Vagina (tissue), 2 donors: ENCODE data around the gene NAAA. TPM values are rescaled to one million over a fixed set of nuclear protein-coding genes. Genes with fewer than 3 reads are reported as not detected.

Experiments
- DNase-seq, 2 donors: peaks; one replicate each; pipeline ENCODE4 v3.0.0-alpha.2; 2017; ENCODE audit errors: extremely low spot score in 2 of 2
- H3K27ac ChIP-seq: fragments of 200-600 bp; sonication (generic); one replicate; pipeline ENCODE4 v1.5.1; 2019
- H3K27me3 ChIP-seq: fragments of 200-600 bp; sonication (generic); one replicate; pipeline ENCODE4 v1.5.1; 2019
- H3K36me3 ChIP-seq, 2 donors: fragments of 200-600 bp; sonication (generic); one replicate each; pipeline ENCODE4 v1.5.1; 2017 to 2019
- H3K4me1 ChIP-seq: fragments of 200-600 bp; sonication (generic); one replicate; pipeline ENCODE4 v1.5.1; 2019
- H3K4me3 ChIP-seq, 2 donors: fragments of 200-600 bp; sonication (generic); 1 replicate in 1 of 2; 2 replicates in 1 of 2; pipeline ENCODE4 v1.5.1; 2016 to 2019
- H3K9me3 ChIP-seq: fragments of 200-600 bp; sonication (generic); one replicate; pipeline ENCODE4 v1.5.1; 2019
- CTCF ChIP-seq, 3 experiments: fragments of 450-650 bp in 2 of 3; fragments of 200-600 bp in 1 of 3; sonication (generic) in 1 of 3; IDR thresholded peaks; one replicate each; pipeline ENCODE4 v1.5.1; 2017 to 2019; ENCODE audit warnings: antibody characterized with exemption in 3 of 3, mild to moderate bottlenecking in 2 of 3, moderate library complexity in 2 of 3
- POLR2A ChIP-seq, 2 donors: fragments of 450-650 bp; IDR thresholded peaks; one replicate each; pipeline ENCODE4 v1.6.1; 2017; ENCODE audit warnings: antibody characterized with exemption in 2 of 2, mild to moderate bottlenecking in 2 of 2, moderate library complexity in 2 of 2
- POLR2AphosphoS5 ChIP-seq, 2 donors: sonication (generic); formaldehyde crosslinking; IDR thresholded peaks; one replicate each; pipeline ENCODE4 v1.9.0; 2017; ENCODE audit warnings: antibody characterized with exemption in 2 of 2, mild to moderate bottlenecking in 2 of 2, low read depth in 1 of 2; ENCODE audit not compliant: insufficient read depth in 1 of 2
- intact Hi-C: fragments of 100-400 bp; cut with DNase I; formaldehyde crosslinking; loops from one replicate; pipeline ENCODE4 v1.15.1; 2023
- total RNA-seq: library from RNA; depleted of rRNA; stranded (reverse); fragments of >200 nt; gene quantifications from one replicate; pipeline ENCODE4 v1.2.3, GENCODE V29; 2016

The NAAA gene
- total RNA-seq = 110 TPM

- no peaks in the 10 kb centered on the region for H3K27me3 ChIP-seq
- peak within 1 kb of the TSS; percentile 78 for H3K27ac ChIP-seq
- peak within 1 kb of the TSS; percentile 79 to 87 for H3K4me3 ChIP-seq
- H3K36me3 ChIP-seq = no peaks in the 10 kb centered on the region
- peaks cover 9% of the 10 kb centered on the region for H3K4me1 ChIP-seq
- H3K9me3 ChIP-seq = no peaks in the 10 kb centered on the region
- DNase-seq = no peak
- TF ChIP-seq CTCF (IDR thresholded peaks at IDR 0.05) = no peak
- peak in 1 of 2 donors; percentile 45 for TF ChIP-seq POLR2AphosphoS5 (IDR thresholded peaks at IDR 0.05; ENCODE audit: insufficient read depth in 1 of 2, low read depth in 1 of 2)
- peak in 1 of 2 donors; percentile 31 for TF ChIP-seq POLR2A (IDR thresholded peaks at IDR 0.05)
- intact Hi-C loops = no loop called here
Measured at GRCh38 chr4:75940692-75941253, at the start of gene NAAA. TSS of gene NAAA (minus strand) at chr4:75941013. CDS start at chr4:75940949, 64 bp downstream.

GRCh38 chr4:75989846-75990528 lies 49.2 kb upstream of the NAAA start:
- intact Hi-C loops = no loop called here
- no peaks in the 10 kb centered on the region for H3K27me3 ChIP-seq
- TF ChIP-seq POLR2A (IDR thresholded peaks at IDR 0.05) (no peak), CTCF (IDR thresholded peaks at IDR 0.05) (no peak), POLR2AphosphoS5 (IDR thresholded peaks at IDR 0.05; ENCODE audit: insufficient read depth in 1 of 2, low read depth in 1 of 2) (no peak)
- no peaks in the 10 kb centered on the region for H3K36me3 ChIP-seq
- no peak for DNase-seq
- peak overlapping the region; percentile 53 to 78 for H3K4me3 ChIP-seq
- H3K27ac ChIP-seq = peak overlapping the region; percentile 60
- H3K9me3 ChIP-seq = no peaks in the 10 kb centered on the region
- H3K4me1 ChIP-seq = peaks cover 26% of the 10 kb centered on the region

GRCh38 chr4:75985116-75985515 lies 44.3 kb upstream of the NAAA start:
- TF ChIP-seq POLR2AphosphoS5 (IDR thresholded peaks at IDR 0.05; ENCODE audit: insufficient read depth in 1 of 2, low read depth in 1 of 2) (no peak), CTCF (IDR thresholded peaks at IDR 0.05) (no peak), POLR2A (IDR thresholded peaks at IDR 0.05) (no peak)
- Histone ChIP-seq H3K36me3 (peaks cover 0 to 13% of the 10 kb centered on the region in 2 donors), H3K27me3 (no peaks in the 10 kb centered on the region), H3K4me3 (no peak overlapping the region), H3K4me1 (peaks cover 26% of the 10 kb centered on the region), H3K27ac (no peak overlapping the region), H3K9me3 (no peaks in the 10 kb centered on the region)
- intact Hi-C loops = no loop called here
- no peak for DNase-seq

GRCh38 chr4:75980576-75980975 lies 39.8 kb upstream of the NAAA start:
- intact Hi-C loops = no loop called here
- Histone ChIP-seq H3K9me3 (no peaks in the 10 kb centered on the region), H3K36me3 (peaks cover 0 to 43% of the 10 kb centered on the region in 2 donors), H3K4me1 (no peaks in the 10 kb centered on the region), H3K27me3 (no peaks in the 10 kb centered on the region), H3K27ac (no peak overlapping the region), H3K4me3 (no peak overlapping the region)
- no peak for DNase-seq
- TF ChIP-seq CTCF (IDR thresholded peaks at IDR 0.05) (no peak), POLR2A (IDR thresholded peaks at IDR 0.05) (no peak), POLR2AphosphoS5 (IDR thresholded peaks at IDR 0.05; ENCODE audit: insufficient read depth in 1 of 2, low read depth in 1 of 2) (no peak)

GRCh38 chr4:75976177-75976576 lies 35.4 kb upstream of the NAAA start:
- no peak overlapping the region for H3K27ac ChIP-seq
- intact Hi-C loops = no loop called here
- no peak for DNase-seq
- no peaks in the 10 kb centered on the region for H3K27me3 ChIP-seq
- H3K4me3 ChIP-seq = no peak overlapping the region
- peaks cover 0 to 79% of the 10 kb centered on the region in 2 donors for H3K36me3 ChIP-seq
- TF ChIP-seq POLR2A (IDR thresholded peaks at IDR 0.05) (no peak), CTCF (IDR thresholded peaks at IDR 0.05) (no peak), POLR2AphosphoS5 (IDR thresholded peaks at IDR 0.05; ENCODE audit: insufficient read depth in 1 of 2, low read depth in 1 of 2) (no peak)
- no peaks in the 10 kb centered on the region for H3K4me1 ChIP-seq
- H3K9me3 ChIP-seq = no peaks in the 10 kb centered on the region
